ENCODE measurements around the gene CXCL1. TPM values are rescaled to one million over a fixed set of nuclear protein-coding genes. Genes with fewer than 3 reads are reported as not detected.

The CXCL1 gene
- total RNA-seq, 2 experiments from 2014 or later, result not detected

DNA sequence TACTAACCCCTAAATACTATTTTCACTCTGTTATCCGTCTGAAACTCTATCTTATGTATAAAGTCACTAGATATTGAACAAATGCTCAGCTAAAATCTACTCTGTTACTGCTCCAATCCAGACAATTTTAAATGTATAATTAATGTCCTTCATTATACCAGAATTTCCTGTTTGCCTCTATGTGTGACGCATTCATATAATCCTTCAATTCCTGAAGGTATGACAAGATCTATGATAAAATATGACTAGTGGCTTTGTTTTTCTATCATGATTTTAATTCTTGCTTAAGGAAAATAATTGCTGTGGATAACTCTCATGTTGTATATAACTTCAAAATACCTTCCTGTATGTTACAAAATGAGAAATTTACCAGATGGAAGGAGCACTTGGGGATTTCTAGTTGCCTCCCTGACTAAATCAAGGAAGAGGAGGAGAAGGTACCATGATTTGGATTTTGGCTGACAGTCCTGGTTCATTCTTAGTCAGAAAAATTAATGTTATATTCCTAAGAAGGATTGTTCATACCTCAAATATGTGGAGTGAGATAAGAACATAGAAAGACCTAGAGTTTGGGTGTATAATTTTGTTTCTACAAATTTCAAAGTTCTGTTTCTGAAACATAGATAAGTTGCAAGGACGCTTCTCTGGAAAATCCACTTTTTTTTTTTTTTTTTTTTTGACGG is 27.8 kb upstream of the CXCL1 start:
- H3K27ac Mint-ChIP-seq, result no peak overlapping the region
- no peak overlapping the region for H3K4me3 Mint-ChIP-seq
- H3K27me3 Mint-ChIP-seq (ENCODE audit: low read depth), result peaks cover 32% of the 10 kb centered on the region
- H3K4me1 Mint-ChIP-seq (ENCODE audit: low read depth), result peaks cover 2% of the 10 kb centered on the region
- CTCF ChIA-PET, result no interaction called here
- intact Hi-C loops (cut with micrococcal nuclease), result no loop called here
- no peak for DNase-seq
- no peaks in the 10 kb centered on the region for H3K9me3 Mint-ChIP-seq
- no peaks in the 10 kb centered on the region for H3K36me3 Mint-ChIP-seq (ENCODE audit: low read depth)

DNA sequence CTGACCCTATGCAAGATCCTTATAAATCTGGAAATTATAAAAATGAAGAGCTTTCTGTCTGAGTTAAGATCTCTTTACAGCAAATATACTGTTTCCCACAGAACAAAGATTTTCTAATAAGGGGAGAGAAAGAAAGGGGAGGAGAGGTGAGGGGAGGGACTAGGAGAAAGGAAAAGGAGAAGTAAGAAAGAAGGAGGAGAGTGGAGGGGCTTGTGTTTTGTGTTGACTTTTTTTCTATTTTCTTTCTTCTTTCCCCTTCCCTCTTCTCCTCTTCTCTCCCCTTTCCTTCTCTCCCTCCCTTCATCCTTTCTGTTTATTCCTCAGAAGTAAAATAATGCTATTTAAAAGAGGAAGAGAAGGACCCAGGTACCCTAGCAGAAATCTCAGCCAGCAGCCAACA is 26.5 kb upstream of the CXCL1 start:
- CTCF ChIA-PET, result no interaction called here
- intact Hi-C loops (cut with micrococcal nuclease), result no loop called here
- Mint-ChIP-seq H3K27ac (no peak overlapping the region), H3K27me3 (ENCODE audit: low read depth) (peaks cover 23% of the 10 kb centered on the region), H3K36me3 (ENCODE audit: low read depth) (no peaks in the 10 kb centered on the region), H3K9me3 (no peaks in the 10 kb centered on the region), H3K4me1 (ENCODE audit: low read depth) (no peaks in the 10 kb centered on the region), H3K4me3 (no peak overlapping the region)
- DNase-seq, result no peak

DNA sequence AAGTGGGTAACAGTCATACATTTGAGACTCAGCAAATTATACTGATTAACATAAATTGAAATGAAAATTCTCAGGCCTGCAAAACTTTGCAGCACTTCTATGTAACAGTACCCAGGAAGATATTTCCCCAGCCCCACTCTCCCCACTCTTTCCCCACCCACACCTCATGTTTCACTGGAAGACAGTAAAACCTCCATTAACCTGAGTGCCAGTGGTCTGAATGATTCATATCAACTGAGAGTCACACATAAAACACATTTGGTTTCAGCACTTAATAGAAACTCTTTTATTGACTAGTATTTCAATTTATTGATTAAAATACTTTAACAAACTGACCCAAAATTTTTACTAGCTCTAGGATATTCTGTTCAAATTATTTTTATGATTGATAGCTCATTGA is 25.8 kb upstream of the CXCL1 start:
- no peak for DNase-seq
- H3K9me3 Mint-ChIP-seq, result no peaks in the 10 kb centered on the region
- CTCF ChIA-PET, result interaction anchor here (0.6 kb wide), 1 partner anchor 43 kb away, joined by 4 read pairs; no protein-coding TSS in a partner anchor
- H3K27ac Mint-ChIP-seq, result no peak overlapping the region
- no peaks in the 10 kb centered on the region for H3K4me1 Mint-ChIP-seq (ENCODE audit: low read depth)
- no peak overlapping the region for H3K4me3 Mint-ChIP-seq
- peaks cover 23% of the 10 kb centered on the region for H3K27me3 Mint-ChIP-seq (ENCODE audit: low read depth)
- intact Hi-C loops (cut with micrococcal nuclease), result no loop called here
- no peaks in the 10 kb centered on the region for H3K36me3 Mint-ChIP-seq (ENCODE audit: low read depth)

DNA sequence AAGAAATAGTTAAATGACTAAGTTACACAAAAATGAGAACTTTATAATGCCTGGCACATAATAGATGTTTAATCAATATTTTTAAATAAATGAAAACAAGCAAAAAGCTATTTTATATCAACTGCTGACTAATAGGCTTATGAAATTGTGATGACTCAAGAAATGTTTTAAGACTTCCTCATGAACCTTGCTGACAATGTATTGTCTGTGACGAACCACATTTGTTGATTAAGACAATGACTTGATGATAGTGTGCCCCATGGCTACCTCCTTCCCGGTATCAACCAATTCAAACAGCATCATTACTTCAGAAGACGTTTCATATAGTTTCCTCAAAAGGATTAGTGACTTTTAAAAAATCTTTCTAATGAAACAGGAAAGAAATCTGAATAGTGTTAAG is 24.8 kb upstream of the CXCL1 start:
- Mint-ChIP-seq H3K4me3 (no peak overlapping the region), H3K27ac (no peak overlapping the region), H3K36me3 (ENCODE audit: low read depth) (no peaks in the 10 kb centered on the region), H3K4me1 (ENCODE audit: low read depth) (no peaks in the 10 kb centered on the region), H3K27me3 (ENCODE audit: low read depth) (peaks cover 16% of the 10 kb centered on the region), H3K9me3 (no peaks in the 10 kb centered on the region)
- intact Hi-C loops (cut with micrococcal nuclease), result no loop called here
- CTCF ChIA-PET, result no interaction called here
- DNase-seq, result no peak

DNA sequence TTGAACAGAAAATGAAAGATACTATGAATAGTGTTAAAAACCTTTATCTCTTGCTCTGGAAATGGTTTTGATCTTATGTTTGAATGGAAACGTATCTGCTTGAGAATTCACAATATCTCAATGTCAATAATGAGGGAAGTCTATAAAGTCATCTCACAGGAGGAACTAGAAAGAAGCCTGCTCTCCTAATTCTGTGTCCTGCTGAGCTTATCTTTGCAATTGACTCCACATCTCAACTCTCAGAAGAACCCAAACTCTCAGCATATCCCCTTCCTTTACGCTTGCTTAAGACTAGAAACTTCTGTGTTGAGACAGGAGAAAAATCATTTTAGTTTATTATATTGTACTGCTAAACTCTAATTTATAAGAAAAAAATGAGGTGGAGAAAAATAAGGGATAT is 24.4 kb upstream of the CXCL1 start:
- H3K9me3 Mint-ChIP-seq, result no peaks in the 10 kb centered on the region
- H3K4me1 Mint-ChIP-seq (ENCODE audit: low read depth), result no peaks in the 10 kb centered on the region
- peaks cover 13% of the 10 kb centered on the region for H3K27me3 Mint-ChIP-seq (ENCODE audit: low read depth)
- no peak for DNase-seq
- intact Hi-C loops (cut with micrococcal nuclease), result no loop called here
- H3K4me3 Mint-ChIP-seq, result no peak overlapping the region
- no peaks in the 10 kb centered on the region for H3K36me3 Mint-ChIP-seq (ENCODE audit: low read depth)
- CTCF ChIA-PET, result no interaction called here
- no peak overlapping the region for H3K27ac Mint-ChIP-seq

DNA sequence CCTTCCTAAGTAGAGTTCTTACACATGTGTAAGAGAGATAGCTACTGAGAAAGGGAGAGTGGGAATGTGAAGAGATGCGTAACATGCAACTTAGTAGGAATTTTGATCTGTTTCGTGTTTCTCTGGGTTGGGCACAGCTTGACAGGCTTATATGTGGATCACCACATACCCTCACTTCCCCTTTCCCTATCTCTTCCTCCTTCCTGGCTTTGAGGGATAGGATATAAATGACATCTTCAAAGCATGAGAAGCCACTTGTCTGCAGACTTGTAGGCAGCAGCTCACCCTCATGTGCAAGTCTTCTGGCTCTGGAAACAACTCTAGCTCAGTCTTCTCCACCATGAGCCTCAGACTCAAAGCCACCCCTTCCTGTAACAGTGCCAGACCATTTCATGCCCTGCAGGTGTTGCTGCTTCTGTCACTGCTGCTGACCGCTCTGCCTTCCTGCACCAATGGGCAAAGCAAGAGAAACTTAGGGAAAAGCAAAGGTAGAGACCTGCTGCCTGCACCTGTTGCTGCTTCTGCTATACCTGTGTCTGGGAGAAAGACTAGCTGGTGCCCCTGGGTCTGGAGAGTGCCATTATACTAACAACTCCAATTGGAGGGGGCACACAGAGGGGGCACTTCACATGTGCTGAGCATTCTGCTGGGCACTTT is 21.5 kb upstream of the CXCL1 start:
- CTCF ChIA-PET, result no interaction called here
- Mint-ChIP-seq H3K27ac (no peak overlapping the region), H3K4me1 (ENCODE audit: low read depth) (no peaks in the 10 kb centered on the region), H3K36me3 (ENCODE audit: low read depth) (no peaks in the 10 kb centered on the region), H3K9me3 (no peaks in the 10 kb centered on the region), H3K27me3 (ENCODE audit: low read depth) (peaks cover 6% of the 10 kb centered on the region), H3K4me3 (no peak overlapping the region)
- intact Hi-C loops (cut with micrococcal nuclease), result no loop called here
- no peak for DNase-seq

DNA sequence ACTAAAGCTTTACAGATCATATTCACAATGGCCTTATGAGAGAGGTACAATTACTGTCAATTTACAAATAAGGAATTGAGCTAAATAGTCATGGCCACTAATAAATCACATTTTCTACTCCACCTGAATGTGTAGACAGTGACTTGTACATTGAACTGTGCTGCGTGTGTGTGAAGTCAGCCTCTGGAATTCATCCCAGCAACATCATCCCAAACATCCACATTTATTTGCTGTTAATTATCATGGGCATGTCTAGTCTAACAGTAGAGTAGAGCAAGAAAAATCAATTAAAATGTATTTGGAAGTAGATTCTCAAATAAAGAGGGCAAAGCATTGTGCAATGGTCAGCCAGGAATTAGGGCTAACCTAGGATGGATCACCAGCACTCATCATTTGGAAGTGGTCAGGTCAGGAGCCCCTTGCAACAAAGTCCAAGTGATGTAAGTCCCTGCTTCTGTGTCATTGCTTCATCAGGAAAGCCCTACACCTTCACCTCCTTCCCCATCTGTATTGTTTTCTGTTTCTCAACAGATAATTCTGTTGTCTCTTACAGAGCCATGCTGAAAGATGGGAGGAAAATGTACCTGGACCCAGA is 20.9 kb upstream of the CXCL1 start:
- peaks cover 4% of the 10 kb centered on the region for H3K27me3 Mint-ChIP-seq (ENCODE audit: low read depth)
- DNase-seq, result no peak
- no peak overlapping the region for H3K27ac Mint-ChIP-seq
- no peaks in the 10 kb centered on the region for H3K4me1 Mint-ChIP-seq (ENCODE audit: low read depth)
- H3K4me3 Mint-ChIP-seq, result no peak overlapping the region
- H3K9me3 Mint-ChIP-seq, result no peaks in the 10 kb centered on the region
- CTCF ChIA-PET, result no interaction called here
- intact Hi-C loops (cut with micrococcal nuclease), result no loop called here
- no peaks in the 10 kb centered on the region for H3K36me3 Mint-ChIP-seq (ENCODE audit: low read depth)

DNA sequence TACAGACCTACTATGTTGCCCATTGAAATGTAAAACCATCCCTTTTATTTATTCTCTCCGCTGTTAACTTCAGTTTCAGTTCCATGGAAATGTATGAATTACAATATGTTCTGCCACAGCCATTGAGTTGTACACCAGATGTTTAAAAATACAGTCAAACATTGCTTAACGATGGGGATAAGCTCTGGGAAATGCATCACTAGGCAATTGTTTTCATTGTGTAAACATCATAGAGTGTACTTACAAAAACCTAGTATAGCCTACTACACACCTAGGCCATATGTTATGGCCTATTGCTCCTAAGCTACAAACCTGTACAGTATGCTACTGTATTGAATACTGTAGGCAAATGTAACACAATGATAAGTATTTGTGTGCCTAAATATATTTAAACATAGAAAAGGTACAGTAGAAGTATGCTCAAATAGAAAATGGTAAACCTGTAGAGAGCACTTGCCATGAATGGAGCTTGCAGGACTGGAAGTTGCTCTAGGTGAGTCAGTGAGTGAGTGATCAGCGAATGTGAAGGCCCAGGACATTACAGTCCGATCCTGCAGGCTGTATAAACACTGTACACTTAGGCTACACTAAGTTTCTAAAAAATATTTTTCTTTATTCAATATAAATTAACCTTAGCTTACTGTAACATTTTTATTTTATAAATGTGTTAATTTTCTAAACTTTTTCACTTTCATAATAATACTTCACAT is 18.8 kb upstream of the CXCL1 start:
- intact Hi-C loops (cut with micrococcal nuclease), result no loop called here
- DNase-seq, result no peak
- CTCF ChIA-PET, result interaction anchor here (0.7 kb wide), 1 partner anchor 1790 kb away, joined by 3 read pairs; no protein-coding TSS in a partner anchor
- H3K27me3 Mint-ChIP-seq (ENCODE audit: low read depth), result peaks cover 10% of the 10 kb centered on the region
- no peaks in the 10 kb centered on the region for H3K4me1 Mint-ChIP-seq (ENCODE audit: low read depth)
- no peak overlapping the region for H3K4me3 Mint-ChIP-seq
- H3K9me3 Mint-ChIP-seq, result no peaks in the 10 kb centered on the region
- no peak overlapping the region for H3K27ac Mint-ChIP-seq
- H3K36me3 Mint-ChIP-seq (ENCODE audit: low read depth), result no peaks in the 10 kb centered on the region

DNA sequence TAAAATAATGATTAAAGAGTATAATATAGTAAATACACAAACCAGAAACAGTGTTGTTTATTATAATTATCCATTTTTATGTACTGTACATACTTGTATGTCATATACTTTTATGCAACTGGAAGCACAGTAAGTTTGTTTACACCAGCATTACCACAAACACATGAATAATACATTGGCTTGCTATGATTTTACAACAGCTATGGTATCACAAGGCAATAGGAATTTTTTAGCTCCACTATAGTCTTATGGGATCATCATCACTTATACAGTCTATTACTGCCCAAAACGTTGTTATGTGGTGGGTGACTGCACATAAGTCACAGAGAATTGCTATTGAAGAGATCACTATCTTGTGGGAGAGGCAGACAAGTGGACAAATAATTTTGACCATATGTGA is 17.9 kb upstream of the CXCL1 start:
- H3K9me3 Mint-ChIP-seq, result no peaks in the 10 kb centered on the region
- H3K27me3 Mint-ChIP-seq (ENCODE audit: low read depth), result peaks cover 7% of the 10 kb centered on the region
- H3K36me3 Mint-ChIP-seq (ENCODE audit: low read depth), result no peaks in the 10 kb centered on the region
- no peaks in the 10 kb centered on the region for H3K4me1 Mint-ChIP-seq (ENCODE audit: low read depth)
- intact Hi-C loops (cut with micrococcal nuclease), result no loop called here
- no peak overlapping the region for H3K4me3 Mint-ChIP-seq
- no peak for DNase-seq
- H3K27ac Mint-ChIP-seq, result no peak overlapping the region
- CTCF ChIA-PET, result interaction anchor here (0.7 kb wide), 1 partner anchor 1791 kb away, joined by 3 read pairs; no protein-coding TSS in a partner anchor

DNA sequence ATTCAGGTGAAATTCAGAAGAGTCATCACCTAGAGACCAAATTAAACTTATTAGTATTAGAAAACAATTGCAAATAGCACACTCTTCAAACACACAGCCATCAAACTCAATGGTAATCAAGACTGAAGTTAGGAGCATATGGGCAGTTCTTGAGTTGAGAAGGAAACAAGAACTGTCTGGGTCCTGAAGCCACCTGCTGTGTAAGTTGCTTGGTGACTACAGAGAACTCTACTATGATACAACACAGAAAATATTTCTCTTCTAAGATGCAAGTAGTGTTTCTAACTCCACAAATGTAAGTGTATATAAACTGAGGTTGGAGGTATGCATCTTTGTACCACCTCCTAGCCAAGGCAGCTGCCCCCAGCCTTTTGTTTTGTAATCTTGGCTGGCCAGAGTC is 16.4 kb upstream of the CXCL1 start:
- Mint-ChIP-seq H3K4me1 (ENCODE audit: low read depth) (no peaks in the 10 kb centered on the region), H3K4me3 (no peak overlapping the region), H3K9me3 (no peaks in the 10 kb centered on the region), H3K27me3 (ENCODE audit: low read depth) (peaks cover 7% of the 10 kb centered on the region), H3K36me3 (ENCODE audit: low read depth) (no peaks in the 10 kb centered on the region), H3K27ac (no peak overlapping the region)
- DNase-seq, result no peak
- intact Hi-C loops (cut with micrococcal nuclease), result no loop called here
- CTCF ChIA-PET, result no interaction called here

DNA sequence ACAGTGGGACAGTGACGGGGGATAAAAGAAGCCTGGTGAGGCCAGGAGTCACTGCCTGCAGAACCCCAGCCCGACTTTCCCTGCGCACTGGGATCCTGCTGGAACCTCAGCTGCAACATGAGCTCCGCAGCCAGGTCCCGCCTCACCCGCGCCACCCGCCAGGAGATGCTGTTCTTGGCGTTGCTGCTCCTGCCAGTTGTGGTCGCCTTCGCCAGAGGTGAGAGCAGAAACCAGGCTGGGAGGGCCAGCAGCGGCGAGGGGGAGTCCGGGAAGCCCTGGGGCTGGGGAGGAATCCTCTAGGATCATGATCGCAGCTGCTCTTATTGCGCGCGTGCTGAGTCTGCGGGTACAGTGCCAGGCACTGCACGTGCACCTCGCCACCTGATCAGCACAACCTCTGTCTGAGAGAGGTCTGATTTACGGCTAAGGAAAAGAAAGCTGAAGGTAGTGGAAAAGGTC is 15.9 kb upstream of the CXCL1 start, which contains the start of gene PF4V1:
Gene PF4V1, plus strand, starts transcription at position 51 of the 459 bp plus-strand sequence. Its CDS starts 67 bp downstream, at position 118.
- no peak for DNase-seq
- CTCF ChIA-PET, result no interaction called here
- no peak within 1 kb of the TSS for H3K4me3 Mint-ChIP-seq
- H3K27me3 Mint-ChIP-seq (ENCODE audit: low read depth), result peaks cover 7% of the 10 kb centered on the region
- intact Hi-C loops (cut with micrococcal nuclease), result no loop called here
- no peaks in the 10 kb centered on the region for H3K4me1 Mint-ChIP-seq (ENCODE audit: low read depth)
- no peaks in the 10 kb centered on the region for H3K36me3 Mint-ChIP-seq (ENCODE audit: low read depth)
- H3K9me3 Mint-ChIP-seq, result no peaks in the 10 kb centered on the region
- H3K27ac Mint-ChIP-seq, result no peak within 1 kb of the TSS

DNA sequence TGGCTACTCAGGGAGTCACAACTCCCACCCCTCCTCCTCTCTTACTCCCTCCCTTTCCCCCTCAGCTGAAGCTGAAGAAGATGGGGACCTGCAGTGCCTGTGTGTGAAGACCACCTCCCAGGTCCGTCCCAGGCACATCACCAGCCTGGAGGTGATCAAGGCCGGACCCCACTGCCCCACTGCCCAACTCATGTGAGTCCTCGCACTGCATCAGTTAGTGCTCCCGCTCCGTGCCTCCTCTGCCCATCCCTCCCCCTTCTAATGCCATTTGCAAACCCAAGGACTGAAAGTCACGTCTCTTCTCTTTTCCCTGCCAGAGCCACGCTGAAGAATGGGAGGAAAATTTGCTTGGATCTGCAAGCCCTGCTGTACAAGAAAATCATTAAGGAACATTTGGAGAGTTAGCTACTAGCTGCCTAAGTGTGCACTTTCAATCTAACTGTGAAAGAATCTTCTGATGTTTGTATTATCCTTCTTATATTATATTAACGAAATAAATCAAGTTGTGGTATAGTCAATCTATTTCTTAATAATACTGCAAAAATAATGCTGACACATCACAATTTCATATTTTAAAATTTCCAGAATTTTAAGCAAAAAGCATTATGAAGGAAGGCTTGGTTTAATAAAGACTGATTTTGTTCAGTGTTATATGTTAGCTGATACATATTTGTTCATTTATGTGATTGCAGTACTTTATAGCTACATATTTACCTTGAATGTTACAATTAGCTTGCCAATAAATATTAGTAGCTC is 15.3 kb upstream of the CXCL1 start:
- no peak for DNase-seq
- intact Hi-C loops (cut with micrococcal nuclease), result no loop called here
- Mint-ChIP-seq H3K4me3 (no peak overlapping the region), H3K27ac (no peak overlapping the region), H3K36me3 (ENCODE audit: low read depth) (no peaks in the 10 kb centered on the region), H3K4me1 (ENCODE audit: low read depth) (no peaks in the 10 kb centered on the region), H3K9me3 (no peaks in the 10 kb centered on the region), H3K27me3 (ENCODE audit: low read depth) (peaks cover 7% of the 10 kb centered on the region)
- CTCF ChIA-PET, result no interaction called here
